HCT116 (cell line): ENCODE results near the gene WSCD2. TPM values are rescaled to one million over a fixed set of nuclear protein-coding genes. Genes with fewer than 3 reads are reported as not detected.

Experiments used
- ATAC-seq: fragments of 200-7000 bp; cut with Tn5 transposase; 2 replicates; pipeline ENCODE4 v1.9.1; 2020; ENCODE audit warnings: mild to moderate bottlenecking, moderate library complexity
- BruUV-seq: library from RNA; stranded (reverse); fragments of 400-500 nt; replicated peaks from 2 replicates; lab custom pipeline; 2021; lab: Mats Ljungman, UMichigan
- CTCF ChIA-PET: fragments of 300-600 bp; sonication (Branson Sonifier 250); formaldehyde crosslinking; loops from one replicate; lab custom pipeline; 2021; ENCODE audit warnings: antibody characterized with exemption; lab: Charles Lee
- POLR2A ChIA-PET: fragments of 300-600, 350-600 bp; sonication (Branson Sonifier 250); formaldehyde crosslinking; loops from one replicate; lab custom pipeline; 2021; ENCODE audit warnings: antibody characterized with exemption; lab: Charles Lee
- RAD21 ChIA-PET, 2 experiments: fragments of 300-600 bp; sonication (Branson Sonifier 250); formaldehyde crosslinking; loops; one replicate each; lab custom pipeline; 2023; ENCODE audit warnings: low total read pairs in 2 of 2; ENCODE audit not compliant: uncharacterized antibody in 2 of 2, unreplicated experiment in 2 of 2, low non-redundant PET in 1 of 2; lab: Charles Lee
- DNase-seq: peaks from one replicate; pipeline ENCODE4 v3.0.0-alpha.2; 2010; ENCODE audit warnings: low read depth, low spot score
- H2AFZ ChIP-seq: fragments of 200-600 bp; shearing (Covaris generic), sonication (generic); 2 replicates; pipeline ENCODE4 v1.6.1; 2017; ENCODE audit warnings: low read depth, mixed run types, mixed read lengths, antibody characterized with exemption, low read length; ENCODE audit not compliant: poor library complexity, severe bottlenecking
- H3K27ac ChIP-seq: 2 replicates; pipeline ENCODE4 v1.5.1; 2012; ENCODE audit warnings: low read depth, low read length
- H3K27me3 ChIP-seq: fragments of 200-600 bp; sonication (generic); 2 replicates; pipeline ENCODE4 v1.6.1; 2016; ENCODE audit warnings: mixed run types, low read length, mixed read lengths; ENCODE audit not compliant: insufficient read depth
- H3K36me3 ChIP-seq, 2 experiments: fragments of 200-500 bp in 1 of 2; fragments of 200-600 bp in 1 of 2; sonication (Bioruptor generic) in 1 of 2; sonication (generic) in 1 of 2; 2 replicates each; pipeline versions ENCODE4 v1.5.1 to v1.6.1; 2014 to 2016; ENCODE audit warnings: low read length in 2 of 2, inconsistent platforms in 1 of 2, mixed read lengths in 1 of 2, mixed run types in 1 of 2; ENCODE audit not compliant: insufficient read depth in 2 of 2, control insufficient read depth in 1 of 2
- H3K4me1 ChIP-seq, 2 experiments: fragments of 200-600 bp in 1 of 2; sonication (generic) in 1 of 2; 2 replicates each; pipeline versions ENCODE4 v1.5.1 to v1.6.1; 2012 to 2017; ENCODE audit warnings: low read length in 2 of 2, inconsistent platforms in 1 of 2, mild to moderate bottlenecking in 1 of 2, mixed read lengths in 1 of 2, mixed run types in 1 of 2, moderate library complexity in 1 of 2; ENCODE audit not compliant: insufficient read depth in 2 of 2, control insufficient read depth in 1 of 2
- H3K4me2 ChIP-seq: fragments of 200-600 bp; sonication (generic); 2 replicates; pipeline ENCODE4 v1.6.1; 2017; ENCODE audit warnings: mixed run types, low read length, mixed read lengths
- H3K4me3 ChIP-seq, 2 experiments: fragments of 200-600 bp in 1 of 2; sonication (generic) in 1 of 2; replicated peaks in 1 of 2; 2 replicates each; pipeline ENCODE4 v1.5.1; 2011 to 2016; ENCODE audit warnings: low read length in 2 of 2, control low read depth in 1 of 2, low read depth in 1 of 2, mild to moderate bottlenecking in 1 of 2, mixed read lengths in 1 of 2, mixed run types in 1 of 2
- H3K79me2 ChIP-seq: fragments of 200-600 bp; sonication (generic); 2 replicates; pipeline ENCODE4 v1.6.1; 2017; ENCODE audit warnings: mild to moderate bottlenecking, mixed run types, low read length, moderate library complexity, mixed read lengths; ENCODE audit not compliant: insufficient read depth
- H3K9ac ChIP-seq: fragments of 200-600 bp; sonication (generic); 2 replicates; pipeline ENCODE4 v1.6.1; 2016; ENCODE audit warnings: low read length, mixed read lengths
- H3K9me2 ChIP-seq: fragments of 200-600 bp; sonication (generic), shearing (Covaris generic); 2 replicates; pipeline ENCODE4 v1.6.1; 2017; ENCODE audit warnings: mixed run types, mild to moderate bottlenecking, moderate library complexity; ENCODE audit not compliant: insufficient read depth
- H3K9me3 ChIP-seq, 2 experiments: fragments of 200-500 bp in 1 of 2; fragments of 200-600 bp in 1 of 2; sonication (Bioruptor generic) in 1 of 2; sonication (generic) in 1 of 2; 2 replicates each; pipeline ENCODE4 v1.6.1; 2014 to 2017; ENCODE audit warnings: low read length in 2 of 2, mixed read lengths in 2 of 2, inconsistent platforms in 1 of 2, low read depth in 1 of 2, mild to moderate bottlenecking in 1 of 2, mixed run types in 1 of 2, moderate library complexity in 1 of 2; ENCODE audit not compliant: control insufficient read depth in 1 of 2, insufficient read depth in 1 of 2
- H4K20me1 ChIP-seq: fragments of 200-600 bp; sonication (generic), shearing (Covaris generic); 2 replicates; pipeline ENCODE4 v1.6.1; 2017; ENCODE audit warnings: mixed run types, mild to moderate bottlenecking, moderate library complexity; ENCODE audit not compliant: insufficient read depth
- CBX3 ChIP-seq: IDR thresholded peaks from 2 replicates; pipeline ENCODE4 v1.6.1; 2012; ENCODE audit warnings: low read depth
- ELF1 ChIP-seq: IDR thresholded peaks from 2 replicates; pipeline ENCODE4 v1.6.1; 2012; ENCODE audit warnings: low read depth, borderline replicate concordance
- EZH2phosphoT487 ChIP-seq: fragments of 200-600 bp; IDR thresholded peaks from 2 replicates; pipeline ENCODE4 v1.6.1; 2018; ENCODE audit warnings: antibody characterized with exemption, borderline replicate concordance
- SIN3A ChIP-seq: IDR thresholded peaks from 2 replicates; pipeline ENCODE4 v1.6.1; 2012; ENCODE audit warnings: low read depth
- SRF ChIP-seq: IDR thresholded peaks from 2 replicates; pipeline ENCODE4 v1.6.1; 2012; ENCODE audit warnings: low read depth
- TCF7L2 ChIP-seq: IDR thresholded peaks from 2 replicates; pipeline ENCODE4 v1.7.0; 2011; ENCODE audit warnings: borderline replicate concordance, inconsistent platforms; ENCODE audit not compliant: insufficient read depth, insufficient read length; ENCODE audit errors: extremely low read depth
- YY1 ChIP-seq: IDR thresholded peaks from 2 replicates; pipeline ENCODE4 v1.6.1; 2011; ENCODE audit warnings: low read length, low read depth, moderate library complexity, mild to moderate bottlenecking; ENCODE audit not compliant: insufficient replicate concordance; ENCODE audit errors: extremely low read depth
- ZFX ChIP-seq: fragments of 450-650 bp; IDR thresholded peaks from 2 replicates; pipeline ENCODE4 v1.6.1; 2017
- intact Hi-C: fragments of 100-400 bp; cut with micrococcal nuclease; formaldehyde crosslinking; loops from 2 replicates; pipeline ENCODE4 v1.10.0; 2022
- total RNA-seq: library from RNA; stranded (reverse); gene quantifications from one replicate; pipeline ENCODE4 v1.2.1, GENCODE V29; 2021; ENCODE audit not compliant: unreplicated experiment
- TF ChIP-seq, protein P1 (sequence below): IDR thresholded peaks from 2 replicates; pipeline ENCODE4 v1.6.1; 2012
- TF ChIP-seq, protein P2 (sequence below): IDR thresholded peaks from 2 replicates; pipeline ENCODE4 v1.6.1; 2012

The WSCD2 gene
- total RNA-seq, 1 experiment from 2014 or later: 0.05 TPM

- H3K36me3 ChIP-seq: no peaks in the 10 kb centered on the region
- no peak overlapping the region for H2AFZ ChIP-seq
- no peaks in the 10 kb centered on the region for H3K4me1 ChIP-seq
- TF ChIP-seq ELF1: no peak
- TF ChIP-seq, protein P1, sequence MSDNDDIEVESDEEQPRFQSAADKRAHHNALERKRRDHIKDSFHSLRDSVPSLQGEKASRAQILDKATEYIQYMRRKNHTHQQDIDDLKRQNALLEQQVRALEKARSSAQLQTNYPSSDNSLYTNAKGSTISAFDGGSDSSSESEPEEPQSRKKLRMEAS: no peak
- no peak for TF ChIP-seq SRF
- RAD21 ChIA-PET: no interaction called here
- no peaks in the 10 kb centered on the region for H3K9me3 ChIP-seq
- no peaks in the 10 kb centered on the region for H4K20me1 ChIP-seq
- CTCF ChIA-PET: no interaction called here
- peaks cover 43% of the 10 kb centered on the region for H3K27me3 ChIP-seq
- no TSS peak for BruUV-seq
- no peak overlapping the region for H3K4me2 ChIP-seq
- intact Hi-C loops: no loop called here
- ATAC-seq (no peak), DNase-seq (no peak)
- H3K79me2 ChIP-seq: no peaks in the 10 kb centered on the region
- H3K9me2 ChIP-seq: no peaks in the 10 kb centered on the region
- H3K27ac ChIP-seq: no peak overlapping the region
- no peak overlapping the region for H3K4me3 ChIP-seq
- H3K9ac ChIP-seq: no peak overlapping the region
- POLR2A ChIA-PET: no interaction called here
Measured at GRCh38 chr12:108145011-108145410, 15.9 kb downstream of the WSCD2 start.

DNA sequence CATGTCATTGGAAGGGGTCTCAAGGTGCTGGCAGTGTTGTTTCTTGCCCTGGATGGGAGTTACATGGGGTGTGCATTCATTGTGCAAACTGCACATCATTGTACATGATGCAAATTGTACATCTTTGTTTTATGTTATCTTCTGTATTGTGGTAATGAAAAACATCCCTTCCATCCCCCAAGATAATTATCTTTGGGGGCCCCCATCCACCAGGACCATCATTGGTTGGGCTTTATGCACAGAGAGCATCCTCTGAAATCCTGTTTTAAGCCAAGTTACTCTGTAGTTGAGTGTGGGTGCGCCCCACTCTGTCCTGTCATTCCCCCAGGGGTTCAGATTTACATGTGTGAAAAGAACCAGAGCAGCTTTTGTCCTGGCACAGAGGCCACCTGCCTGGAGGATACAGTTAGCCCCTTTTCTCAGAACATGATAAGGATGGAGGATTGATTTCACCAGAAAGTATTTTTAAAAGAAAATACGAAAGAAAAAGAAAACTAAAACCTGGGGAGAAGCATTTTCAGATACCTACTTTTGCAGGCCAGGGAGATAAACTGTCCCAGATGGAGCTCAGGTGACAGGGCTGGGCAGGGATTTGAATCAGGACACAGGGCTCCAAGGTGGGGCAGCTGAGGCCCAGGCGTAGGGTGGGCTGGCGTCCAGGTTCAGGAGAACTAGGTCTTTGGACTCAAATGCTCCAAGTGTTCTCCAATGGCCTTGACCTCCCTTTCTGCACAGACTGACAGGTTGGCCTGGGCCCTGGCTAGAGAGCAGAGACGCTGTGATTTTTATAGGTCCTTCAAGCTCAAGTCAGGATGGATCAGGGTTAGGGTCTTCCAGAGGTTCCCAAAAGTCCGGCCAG is 17.2 kb downstream of the WSCD2 start:
- POLR2A ChIA-PET: no interaction called here

More for the DNA sequence above, 17.2 kb downstream of the WSCD2 start:
- no peak for DNase-seq
- Histone ChIP-seq H3K27ac (no peak overlapping the region), H3K36me3 (no peaks in the 10 kb centered on the region), H3K4me2 (no peak overlapping the region), H4K20me1 (no peaks in the 10 kb centered on the region), H2AFZ (no peak overlapping the region), H3K4me3 (no peak overlapping the region)
- CTCF ChIA-PET: no interaction called here
- intact Hi-C loops: no loop called here
- TF ChIP-seq EZH2phosphoT487 (no peak), YY1 (no peak), SIN3A (no peak), CBX3 (no peak), ZFX (no peak), TCF7L2 (no peak), ELF1 (no peak)
- TF ChIP-seq, protein P2, sequence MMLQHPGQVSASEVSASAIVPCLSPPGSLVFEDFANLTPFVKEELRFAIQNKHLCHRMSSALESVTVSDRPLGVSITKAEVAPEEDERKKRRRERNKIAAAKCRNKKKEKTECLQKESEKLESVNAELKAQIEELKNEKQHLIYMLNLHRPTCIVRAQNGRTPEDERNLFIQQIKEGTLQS: no peak
- TF ChIP-seq, all 23 proteins: peak for 0
- Histone ChIP-seq H3K79me2 (no peaks in the 10 kb centered on the region), H3K9me2 (no peaks in the 10 kb centered on the region), H3K9ac (no peak overlapping the region), H3K4me1 (no peaks in the 10 kb centered on the region), H3K9me3 (no peaks in the 10 kb centered on the region), H3K27me3 (peaks cover 53% of the 10 kb centered on the region)
- ATAC-seq: no peak
- RAD21 ChIA-PET: no interaction called here
- BruUV-seq: no TSS peak
